H1 (cell line): ENCODE data around the gene SLC31A2.
A peak's percentile ranks its signal among the peaks of the same experiment; 100 is the strongest.

ENCODE experiments used
- CEBPB ChIP-seq: IDR thresholded peaks from 2 replicates; pipeline ENCODE4 v1.6.1; 2012; ENCODE audit warnings: low read depth, low read length
- CTCF ChIP-seq, 3 experiments: IDR thresholded peaks; 1 replicate in 2 of 3; 2 replicates in 1 of 3; pipeline versions ENCODE4 v1.5.1 to v1.6.1; 2011; ENCODE audit warnings: low read length in 3 of 3, mild to moderate bottlenecking in 3 of 3, inconsistent platforms in 2 of 3, low read depth in 1 of 3, moderate library complexity in 1 of 3; ENCODE audit not compliant: insufficient read depth in 1 of 3; ENCODE audit errors: control extremely low read depth in 1 of 3
- EZH2 ChIP-seq: fragments of 200-600 bp; sonication (generic); IDR thresholded peaks from 2 replicates; pipeline ENCODE4 v1.7.1; 2012; ENCODE audit warnings: low read depth, mild to moderate bottlenecking, moderate library complexity, low read length, inconsistent platforms; ENCODE audit not compliant: severe bottlenecking
- GABPA ChIP-seq: IDR thresholded peaks from 2 replicates; pipeline ENCODE4 v1.6.1; 2011; ENCODE audit warnings: mild to moderate bottlenecking, low read length, moderate library complexity, borderline replicate concordance; ENCODE audit not compliant: insufficient read depth
- GTF2F1 ChIP-seq: IDR thresholded peaks from 2 replicates; pipeline ENCODE4 v1.6.1; 2012; ENCODE audit warnings: low read depth, low read length, improper control_type of control experiment, borderline replicate concordance
- POLR2A ChIP-seq, 2 experiments: IDR thresholded peaks; 1 replicate in 1 of 2; 2 replicates in 1 of 2; pipeline ENCODE4 v1.6.1; 2011; ENCODE audit warnings: low read depth in 2 of 2, low read length in 2 of 2, mild to moderate bottlenecking in 2 of 2; ENCODE audit errors: control extremely low read depth in 1 of 2
- POLR2AphosphoS5 ChIP-seq: IDR thresholded peaks from 2 replicates; pipeline ENCODE4 v1.6.1; 2011; ENCODE audit warnings: low read depth, low read length
- RXRA ChIP-seq: IDR thresholded peaks from 2 replicates; pipeline ENCODE4 v1.6.1; 2011; ENCODE audit warnings: low read depth, mild to moderate bottlenecking, low read length, moderate library complexity; ENCODE audit not compliant: insufficient read depth
- SRF ChIP-seq: IDR thresholded peaks from 2 replicates; pipeline ENCODE4 v1.6.1; 2011; ENCODE audit warnings: mild to moderate bottlenecking, low read depth, low read length, moderate library complexity
- TCF12 ChIP-seq: IDR thresholded peaks from 2 replicates; pipeline ENCODE4 v1.6.1; 2011; ENCODE audit warnings: low read depth, mild to moderate bottlenecking, low read length
- TF ChIP-seq, protein P1 (sequence below): IDR thresholded peaks from 2 replicates; pipeline ENCODE4 v1.6.1; 2011; ENCODE audit warnings: low read depth, mild to moderate bottlenecking, low read length; ENCODE audit not compliant: insufficient read depth
- TF ChIP-seq, protein P2 (sequence below): IDR thresholded peaks from 2 replicates; pipeline ENCODE4 v1.6.1; 2012; ENCODE audit warnings: inconsistent platforms

DNA sequence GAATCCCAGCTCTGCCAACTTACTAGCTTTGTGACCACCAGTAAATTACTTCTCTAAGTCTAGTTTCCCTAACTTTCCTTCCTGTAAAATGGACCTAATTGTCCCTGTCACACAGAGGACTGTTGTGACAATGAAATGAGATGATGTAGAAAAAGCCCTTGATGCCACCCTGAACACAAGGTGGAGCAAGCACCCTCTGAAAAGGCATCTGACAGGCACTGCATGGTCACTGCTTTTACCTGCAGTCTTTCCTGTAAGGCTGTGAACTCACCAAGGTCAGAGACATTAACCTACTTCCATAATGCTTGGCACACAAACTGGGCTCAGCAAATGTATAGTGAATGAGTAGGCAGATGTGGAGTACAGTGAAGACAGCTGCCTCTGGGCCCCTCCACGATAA is 6.1 kb downstream of the SLC31A2 start:
- TF ChIP-seq TCF12 (no peak), POLR2AphosphoS5 (no peak), EZH2 (no peak), RXRA (no peak), GTF2F1 (no peak), CTCF (IDR thresholded peaks at IDR 0.05; ENCODE audit: control extremely low read depth in 1 of 3, insufficient read depth in 1 of 3, low read depth in 1 of 3, low read length in 3 of 3) (peak in 1 of 3 experiments; percentile 28; a peak in 1 of 4 replicates), CEBPB (no peak), SRF (no peak), POLR2A (IDR thresholded peaks at IDR 0.05; ENCODE audit: control extremely low read depth in 1 of 2, low read depth in 2 of 2, low read length in 2 of 2) (no peak), GABPA (no peak)
- TF ChIP-seq, protein P1, sequence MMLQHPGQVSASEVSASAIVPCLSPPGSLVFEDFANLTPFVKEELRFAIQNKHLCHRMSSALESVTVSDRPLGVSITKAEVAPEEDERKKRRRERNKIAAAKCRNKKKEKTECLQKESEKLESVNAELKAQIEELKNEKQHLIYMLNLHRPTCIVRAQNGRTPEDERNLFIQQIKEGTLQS: no peak
- TF ChIP-seq, protein P2, sequence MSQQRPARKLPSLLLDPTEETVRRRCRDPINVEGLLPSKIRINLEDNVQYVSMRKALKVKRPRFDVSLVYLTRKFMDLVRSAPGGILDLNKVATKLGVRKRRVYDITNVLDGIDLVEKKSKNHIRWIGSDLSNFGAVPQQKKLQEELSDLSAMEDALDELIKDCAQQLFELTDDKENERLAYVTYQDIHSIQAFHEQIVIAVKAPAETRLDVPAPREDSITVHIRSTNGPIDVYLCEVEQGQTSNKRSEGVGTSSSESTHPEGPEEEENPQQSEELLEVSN: no peak
